ENCODE data around the gene GRM8. TPM values are rescaled to one million over a fixed set of nuclear protein-coding genes. Genes with fewer than 3 reads are reported as not detected.

The GRM8 gene
- total and polyA plus RNA-seq, 9 of the 15 experiments (the other 6 are each of a cell fraction or from before 2014, with no cell fraction given), result 0.13 TPM; not detected in 7

DNA sequence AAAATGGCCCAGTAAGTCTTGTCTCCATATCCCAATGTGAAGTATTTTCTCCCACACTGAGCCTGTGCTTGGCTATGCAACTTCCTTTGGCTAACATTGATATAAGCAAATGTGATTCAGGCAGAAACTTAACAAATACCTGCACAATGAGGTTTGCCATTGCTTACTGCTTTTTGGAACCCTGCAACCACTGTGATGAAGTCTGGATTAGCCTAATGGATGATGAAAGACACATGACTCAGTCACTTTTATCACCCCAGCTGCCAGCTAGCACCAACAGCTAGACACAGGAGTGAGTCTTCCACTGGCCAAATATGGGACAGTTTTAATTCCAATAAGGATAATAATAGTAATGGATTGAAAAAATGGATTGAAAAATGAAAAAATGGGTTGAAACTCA lies 854.5 kb downstream of the GRM8 start (continued):
- TF ChIP-seq, protein P1, sequence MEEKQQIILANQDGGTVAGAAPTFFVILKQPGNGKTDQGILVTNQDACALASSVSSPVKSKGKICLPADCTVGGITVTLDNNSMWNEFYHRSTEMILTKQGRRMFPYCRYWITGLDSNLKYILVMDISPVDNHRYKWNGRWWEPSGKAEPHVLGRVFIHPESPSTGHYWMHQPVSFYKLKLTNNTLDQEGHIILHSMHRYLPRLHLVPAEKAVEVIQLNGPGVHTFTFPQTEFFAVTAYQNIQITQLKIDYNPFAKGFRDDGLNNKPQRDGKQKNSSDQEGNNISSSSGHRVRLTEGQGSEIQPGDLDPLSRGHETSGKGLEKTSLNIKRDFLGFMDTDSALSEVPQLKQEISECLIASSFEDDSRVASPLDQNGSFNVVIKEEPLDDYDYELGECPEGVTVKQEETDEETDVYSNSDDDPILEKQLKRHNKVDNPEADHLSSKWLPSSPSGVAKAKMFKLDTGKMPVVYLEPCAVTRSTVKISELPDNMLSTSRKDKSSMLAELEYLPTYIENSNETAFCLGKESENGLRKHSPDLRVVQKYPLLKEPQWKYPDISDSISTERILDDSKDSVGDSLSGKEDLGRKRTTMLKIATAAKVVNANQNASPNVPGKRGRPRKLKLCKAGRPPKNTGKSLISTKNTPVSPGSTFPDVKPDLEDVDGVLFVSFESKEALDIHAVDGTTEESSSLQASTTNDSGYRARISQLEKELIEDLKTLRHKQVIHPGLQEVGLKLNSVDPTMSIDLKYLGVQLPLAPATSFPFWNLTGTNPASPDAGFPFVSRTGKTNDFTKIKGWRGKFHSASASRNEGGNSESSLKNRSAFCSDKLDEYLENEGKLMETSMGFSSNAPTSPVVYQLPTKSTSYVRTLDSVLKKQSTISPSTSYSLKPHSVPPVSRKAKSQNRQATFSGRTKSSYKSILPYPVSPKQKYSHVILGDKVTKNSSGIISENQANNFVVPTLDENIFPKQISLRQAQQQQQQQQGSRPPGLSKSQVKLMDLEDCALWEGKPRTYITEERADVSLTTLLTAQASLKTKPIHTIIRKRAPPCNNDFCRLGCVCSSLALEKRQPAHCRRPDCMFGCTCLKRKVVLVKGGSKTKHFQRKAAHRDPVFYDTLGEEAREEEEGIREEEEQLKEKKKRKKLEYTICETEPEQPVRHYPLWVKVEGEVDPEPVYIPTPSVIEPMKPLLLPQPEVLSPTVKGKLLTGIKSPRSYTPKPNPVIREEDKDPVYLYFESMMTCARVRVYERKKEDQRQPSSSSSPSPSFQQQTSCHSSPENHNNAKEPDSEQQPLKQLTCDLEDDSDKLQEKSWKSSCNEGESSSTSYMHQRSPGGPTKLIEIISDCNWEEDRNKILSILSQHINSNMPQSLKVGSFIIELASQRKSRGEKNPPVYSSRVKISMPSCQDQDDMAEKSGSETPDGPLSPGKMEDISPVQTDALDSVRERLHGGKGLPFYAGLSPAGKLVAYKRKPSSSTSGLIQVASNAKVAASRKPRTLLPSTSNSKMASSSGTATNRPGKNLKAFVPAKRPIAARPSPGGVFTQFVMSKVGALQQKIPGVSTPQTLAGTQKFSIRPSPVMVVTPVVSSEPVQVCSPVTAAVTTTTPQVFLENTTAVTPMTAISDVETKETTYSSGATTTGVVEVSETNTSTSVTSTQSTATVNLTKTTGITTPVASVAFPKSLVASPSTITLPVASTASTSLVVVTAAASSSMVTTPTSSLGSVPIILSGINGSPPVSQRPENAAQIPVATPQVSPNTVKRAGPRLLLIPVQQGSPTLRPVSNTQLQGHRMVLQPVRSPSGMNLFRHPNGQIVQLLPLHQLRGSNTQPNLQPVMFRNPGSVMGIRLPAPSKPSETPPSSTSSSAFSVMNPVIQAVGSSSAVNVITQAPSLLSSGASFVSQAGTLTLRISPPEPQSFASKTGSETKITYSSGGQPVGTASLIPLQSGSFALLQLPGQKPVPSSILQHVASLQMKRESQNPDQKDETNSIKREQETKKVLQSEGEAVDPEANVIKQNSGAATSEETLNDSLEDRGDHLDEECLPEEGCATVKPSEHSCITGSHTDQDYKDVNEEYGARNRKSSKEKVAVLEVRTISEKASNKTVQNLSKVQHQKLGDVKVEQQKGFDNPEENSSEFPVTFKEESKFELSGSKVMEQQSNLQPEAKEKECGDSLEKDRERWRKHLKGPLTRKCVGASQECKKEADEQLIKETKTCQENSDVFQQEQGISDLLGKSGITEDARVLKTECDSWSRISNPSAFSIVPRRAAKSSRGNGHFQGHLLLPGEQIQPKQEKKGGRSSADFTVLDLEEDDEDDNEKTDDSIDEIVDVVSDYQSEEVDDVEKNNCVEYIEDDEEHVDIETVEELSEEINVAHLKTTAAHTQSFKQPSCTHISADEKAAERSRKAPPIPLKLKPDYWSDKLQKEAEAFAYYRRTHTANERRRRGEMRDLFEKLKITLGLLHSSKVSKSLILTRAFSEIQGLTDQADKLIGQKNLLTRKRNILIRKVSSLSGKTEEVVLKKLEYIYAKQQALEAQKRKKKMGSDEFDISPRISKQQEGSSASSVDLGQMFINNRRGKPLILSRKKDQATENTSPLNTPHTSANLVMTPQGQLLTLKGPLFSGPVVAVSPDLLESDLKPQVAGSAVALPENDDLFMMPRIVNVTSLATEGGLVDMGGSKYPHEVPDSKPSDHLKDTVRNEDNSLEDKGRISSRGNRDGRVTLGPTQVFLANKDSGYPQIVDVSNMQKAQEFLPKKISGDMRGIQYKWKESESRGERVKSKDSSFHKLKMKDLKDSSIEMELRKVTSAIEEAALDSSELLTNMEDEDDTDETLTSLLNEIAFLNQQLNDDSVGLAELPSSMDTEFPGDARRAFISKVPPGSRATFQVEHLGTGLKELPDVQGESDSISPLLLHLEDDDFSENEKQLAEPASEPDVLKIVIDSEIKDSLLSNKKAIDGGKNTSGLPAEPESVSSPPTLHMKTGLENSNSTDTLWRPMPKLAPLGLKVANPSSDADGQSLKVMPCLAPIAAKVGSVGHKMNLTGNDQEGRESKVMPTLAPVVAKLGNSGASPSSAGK (IDR thresholded peaks at IDR 0.05), result no peak
- TF ChIP-seq, protein P2, sequence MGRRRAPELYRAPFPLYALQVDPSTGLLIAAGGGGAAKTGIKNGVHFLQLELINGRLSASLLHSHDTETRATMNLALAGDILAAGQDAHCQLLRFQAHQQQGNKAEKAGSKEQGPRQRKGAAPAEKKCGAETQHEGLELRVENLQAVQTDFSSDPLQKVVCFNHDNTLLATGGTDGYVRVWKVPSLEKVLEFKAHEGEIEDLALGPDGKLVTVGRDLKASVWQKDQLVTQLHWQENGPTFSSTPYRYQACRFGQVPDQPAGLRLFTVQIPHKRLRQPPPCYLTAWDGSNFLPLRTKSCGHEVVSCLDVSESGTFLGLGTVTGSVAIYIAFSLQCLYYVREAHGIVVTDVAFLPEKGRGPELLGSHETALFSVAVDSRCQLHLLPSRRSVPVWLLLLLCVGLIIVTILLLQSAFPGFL (CRISPR knock-in tag; IDR thresholded peaks at IDR 0.05), result no peak
- TF ChIP-seq, protein P3, sequence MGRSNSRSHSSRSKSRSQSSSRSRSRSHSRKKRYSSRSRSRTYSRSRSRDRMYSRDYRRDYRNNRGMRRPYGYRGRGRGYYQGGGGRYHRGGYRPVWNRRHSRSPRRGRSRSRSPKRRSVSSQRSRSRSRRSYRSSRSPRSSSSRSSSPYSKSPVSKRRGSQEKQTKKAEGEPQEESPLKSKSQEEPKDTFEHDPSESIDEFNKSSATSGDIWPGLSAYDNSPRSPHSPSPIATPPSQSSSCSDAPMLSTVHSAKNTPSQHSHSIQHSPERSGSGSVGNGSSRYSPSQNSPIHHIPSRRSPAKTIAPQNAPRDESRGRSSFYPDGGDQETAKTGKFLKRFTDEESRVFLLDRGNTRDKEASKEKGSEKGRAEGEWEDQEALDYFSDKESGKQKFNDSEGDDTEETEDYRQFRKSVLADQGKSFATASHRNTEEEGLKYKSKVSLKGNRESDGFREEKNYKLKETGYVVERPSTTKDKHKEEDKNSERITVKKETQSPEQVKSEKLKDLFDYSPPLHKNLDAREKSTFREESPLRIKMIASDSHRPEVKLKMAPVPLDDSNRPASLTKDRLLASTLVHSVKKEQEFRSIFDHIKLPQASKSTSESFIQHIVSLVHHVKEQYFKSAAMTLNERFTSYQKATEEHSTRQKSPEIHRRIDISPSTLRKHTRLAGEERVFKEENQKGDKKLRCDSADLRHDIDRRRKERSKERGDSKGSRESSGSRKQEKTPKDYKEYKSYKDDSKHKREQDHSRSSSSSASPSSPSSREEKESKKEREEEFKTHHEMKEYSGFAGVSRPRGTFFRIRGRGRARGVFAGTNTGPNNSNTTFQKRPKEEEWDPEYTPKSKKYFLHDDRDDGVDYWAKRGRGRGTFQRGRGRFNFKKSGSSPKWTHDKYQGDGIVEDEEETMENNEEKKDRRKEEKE (IDR thresholded peaks at IDR 0.05; ENCODE audit: borderline replicate concordance in 1 of 2, control insufficient read depth in 1 of 2, low read depth in 2 of 2, low read length in 1 of 2), result no peak
- no peak for TF ChIP-seq POU5F1 (IDR thresholded peaks at IDR 0.05; ENCODE audit: borderline replicate concordance, low read depth, low read length, partially characterized antibody)

All from K562 (cell line).